Measurements from ENCODE around the gene HOXA1.

The HOXA1 gene

GRCh38 chr7:27088002-27088922, 7.5 kb downstream of the HOXA1 start:
- TF ChIP-seq CTCF (IDR thresholded peaks at IDR 0.05; ENCODE audit: low read depth, low read length): no peak

GRCh38 chr7:27083646-27084045, 12.2 kb downstream of the HOXA1 start:
- no peak for TF ChIP-seq CTCF (IDR thresholded peaks at IDR 0.05; ENCODE audit: low read depth, low read length)
- no peak overlapping the region for H3K4me3 ChIP-seq (ENCODE audit: low read depth, low read length)

More at GRCh38 chr7:27088002-27088922, 7.5 kb downstream of the HOXA1 start:
- no peak overlapping the region for H3K4me3 ChIP-seq (ENCODE audit: low read depth, low read length)

GRCh38 chr7:27082171-27082570, 13.6 kb downstream of the HOXA1 start:
- H3K4me3 ChIP-seq (ENCODE audit: low read depth, low read length): no peak overlapping the region
- TF ChIP-seq CTCF (IDR thresholded peaks at IDR 0.05; ENCODE audit: low read depth, low read length): no peak

GRCh38 chr7:27080844-27081436, 14.9 kb downstream of the HOXA1 start:
- no peak overlapping the region for H3K4me3 ChIP-seq (ENCODE audit: low read depth, low read length)
- no peak for TF ChIP-seq CTCF (IDR thresholded peaks at IDR 0.05; ENCODE audit: low read depth, low read length)

GRCh38 chr7:27079234-27079975, 16.4 kb downstream of the HOXA1 start:
- no peak overlapping the region for H3K4me3 ChIP-seq (ENCODE audit: low read depth, low read length)
- no peak for TF ChIP-seq CTCF (IDR thresholded peaks at IDR 0.05; ENCODE audit: low read depth, low read length)

- TF ChIP-seq CTCF (IDR thresholded peaks at IDR 0.05; ENCODE audit: low read depth, low read length): no peak
- no peak overlapping the region for H3K4me3 ChIP-seq (ENCODE audit: low read depth, low read length)
Observed at GRCh38 chr7:27078616-27079233, 17.1 kb downstream of the HOXA1 start.
